Activated effector memory CD4-positive, alpha-beta T cell treated with anti-CD3 and anti-CD28 coated beads, Interleukin-2, amount 50 U/mL, for 16 hours (primary cell): ENCODE data around the gene GSTA5.
"Not testable (repeated sequence)": the region's sequence is repeated elsewhere in the genome, so short reads cannot be mapped to it uniquely, and the experiment has no call there.

ENCODE experiments used
- DNase-seq: peaks from one replicate; pipeline ENCODE4 v3.0.0-alpha.2; 2020

GSTA5 gene

GRCh38 chr6:52786249-52786956 lies 54.2 kb downstream of the GSTA5 start:
- no peak for DNase-seq

- not testable (repeated sequence) for DNase-seq
These were observed 57.8 kb downstream of the GSTA5 start for GRCh38 chr6:52782696-52783274.

- DNase-seq, result not testable (repeated sequence)
These were observed 58.4 kb downstream of the GSTA5 start for GRCh38 chr6:52782209-52782608.
